EH (cell line): ENCODE results near the gene CNNM2.
"Not testable (repeated sequence)": the region's sequence is repeated elsewhere in the genome, so short reads cannot be mapped to it uniquely, and the experiment has no call there.

Experiments used
- DNase-seq: peaks from one replicate; pipeline ENCODE4 v3.0.0-alpha.2; 2015; ENCODE audit warnings: low read depth

The CNNM2 gene

DNA sequence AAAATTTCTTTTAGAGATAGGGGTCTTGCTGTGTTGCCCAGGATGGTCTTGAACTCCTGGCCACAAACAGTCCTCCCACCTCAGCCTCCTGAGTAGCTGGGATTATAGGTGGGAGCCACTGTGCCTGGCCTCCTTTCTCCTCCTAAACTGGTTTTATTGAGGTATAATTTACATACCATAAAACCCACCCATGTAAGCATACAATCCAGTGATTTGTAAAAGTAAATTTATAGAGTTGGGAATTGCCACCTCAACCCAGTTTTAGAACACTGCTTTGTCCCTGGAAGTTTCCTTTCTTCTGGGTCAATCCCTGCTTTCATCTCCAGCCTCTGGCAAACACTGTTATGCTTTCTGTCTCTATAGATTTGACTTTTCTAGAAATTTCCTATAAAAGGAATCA is 49.0 kb downstream of the CNNM2 start:
- no peak for DNase-seq

DNA sequence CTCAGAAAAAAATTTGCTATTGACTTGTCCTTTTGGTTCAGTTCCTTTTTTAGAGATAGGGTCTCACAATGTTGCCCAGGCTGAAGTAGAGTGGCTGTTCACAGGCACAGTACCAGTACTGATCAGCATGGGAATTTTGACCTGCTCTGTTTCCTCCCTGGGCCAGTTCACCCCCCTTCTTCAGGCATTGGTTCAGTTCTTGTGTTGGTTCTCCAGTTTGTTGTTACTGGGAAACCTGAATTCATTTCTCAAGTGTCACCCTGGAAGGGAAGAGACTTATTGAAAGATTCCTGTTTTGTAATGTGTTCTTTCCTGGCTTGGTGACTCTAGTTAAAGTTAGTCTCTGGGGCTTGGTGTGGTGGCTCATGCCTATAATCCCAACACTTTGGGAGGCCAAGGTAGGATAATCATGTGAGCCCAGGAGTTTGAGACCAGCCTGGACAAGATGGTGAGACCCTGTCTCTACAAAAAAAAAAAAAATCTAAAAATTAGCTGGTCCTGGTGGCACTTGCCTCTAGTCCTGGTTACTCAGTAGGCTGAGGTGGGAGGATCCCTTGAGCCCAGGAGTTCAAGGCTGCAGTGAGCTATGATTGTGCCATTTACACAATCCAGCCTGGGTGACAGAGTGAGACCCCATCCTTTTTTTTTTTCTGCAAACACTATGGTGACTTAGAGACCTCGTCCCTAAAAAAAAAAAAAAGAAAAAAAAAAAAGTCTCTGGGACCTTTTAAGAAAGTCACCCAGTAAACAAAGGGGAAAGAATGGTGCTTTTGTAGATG is 52.7 kb downstream of the CNNM2 start:
- DNase-seq, result peak; percentile 47

DNA sequence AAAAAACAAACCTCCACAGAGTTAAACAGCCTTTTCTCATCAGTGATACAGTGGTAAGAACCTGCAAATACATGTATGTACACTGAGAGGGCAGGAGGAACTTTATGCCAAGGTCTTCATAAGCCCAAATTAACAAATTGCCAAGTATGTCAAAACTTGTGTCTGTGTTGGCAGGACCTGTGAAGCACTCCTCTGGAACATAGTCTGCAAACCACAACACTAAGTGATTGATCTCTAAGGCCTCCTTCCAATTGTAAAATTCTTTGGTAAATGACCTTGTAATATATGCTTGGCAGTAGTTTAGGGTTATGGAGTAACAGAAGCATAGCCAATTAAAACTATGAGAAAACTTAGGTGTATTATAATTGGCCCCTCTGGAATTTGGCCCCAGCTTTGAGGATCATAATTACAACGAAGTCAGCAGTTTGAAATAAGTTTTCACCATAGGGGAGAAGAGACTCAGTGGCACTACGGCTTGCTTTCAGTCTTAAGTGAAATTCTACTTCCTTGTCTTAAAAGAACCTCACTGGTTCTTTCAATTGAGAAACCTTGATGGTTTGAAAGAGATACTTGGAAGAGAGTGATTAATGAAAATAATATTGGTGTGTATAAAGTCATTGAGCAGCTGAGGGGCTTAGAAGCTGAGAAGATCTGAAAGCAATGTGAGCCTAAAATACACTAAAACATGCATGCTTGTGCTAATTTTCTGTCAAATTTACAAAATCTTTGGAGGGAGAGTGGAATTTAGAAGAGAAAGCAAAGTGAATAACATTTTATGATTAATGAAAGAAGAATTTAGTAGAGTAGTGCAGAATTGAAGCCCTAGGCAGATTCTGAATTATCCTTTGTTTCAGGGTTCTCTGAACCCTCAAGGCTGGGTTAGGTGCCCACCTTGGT is 57.6 kb downstream of the CNNM2 start:
- peak; percentile 51 for DNase-seq

GRCh38 chr10:102976380-102976726 is 58.3 kb downstream of the CNNM2 start:
- DNase-seq, result not testable (repeated sequence)

DNA sequence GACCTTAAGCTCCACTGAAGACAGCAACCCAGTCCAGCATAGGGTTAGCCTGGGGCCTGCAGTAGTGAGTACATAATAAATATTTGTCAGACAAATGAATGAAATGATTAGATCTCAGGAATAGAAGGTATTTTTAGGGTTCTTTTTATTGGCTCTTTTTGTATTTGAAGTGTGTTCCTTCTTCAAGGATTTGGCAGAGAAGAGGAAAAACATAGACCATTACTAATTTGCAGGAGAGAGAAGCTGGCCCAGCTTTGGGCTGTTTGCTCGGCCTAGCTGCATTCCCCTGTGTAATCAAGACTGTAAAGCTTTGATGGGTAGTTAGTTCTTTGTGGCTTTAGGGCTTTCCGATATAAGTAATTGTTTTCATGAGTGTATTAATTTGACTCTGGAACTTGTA is 64.2 kb downstream of the CNNM2 start:
- no peak for DNase-seq

DNA sequence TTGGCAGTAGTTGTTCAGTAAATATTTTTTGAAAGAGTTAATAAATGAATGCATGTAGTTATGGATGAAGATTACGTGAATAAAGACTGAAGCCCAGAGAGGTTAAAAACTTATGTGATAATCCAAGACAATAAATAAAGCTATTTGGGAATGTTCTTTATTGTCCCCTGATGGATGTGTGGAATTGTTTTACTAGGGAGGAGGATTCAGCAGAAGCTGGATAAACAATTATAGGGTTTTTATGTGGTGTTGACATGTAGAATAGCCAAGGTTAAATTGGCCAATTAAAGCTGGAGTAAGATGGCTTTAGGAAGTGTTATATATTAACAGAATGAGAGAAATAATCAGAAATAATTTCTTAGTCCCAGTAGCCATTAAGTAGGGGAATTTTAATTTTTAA is 66.0 kb downstream of the CNNM2 start:
- no peak for DNase-seq

GRCh38 chr10:102985811-102986210 is 67.7 kb downstream of the CNNM2 start:
- no peak for DNase-seq

DNA sequence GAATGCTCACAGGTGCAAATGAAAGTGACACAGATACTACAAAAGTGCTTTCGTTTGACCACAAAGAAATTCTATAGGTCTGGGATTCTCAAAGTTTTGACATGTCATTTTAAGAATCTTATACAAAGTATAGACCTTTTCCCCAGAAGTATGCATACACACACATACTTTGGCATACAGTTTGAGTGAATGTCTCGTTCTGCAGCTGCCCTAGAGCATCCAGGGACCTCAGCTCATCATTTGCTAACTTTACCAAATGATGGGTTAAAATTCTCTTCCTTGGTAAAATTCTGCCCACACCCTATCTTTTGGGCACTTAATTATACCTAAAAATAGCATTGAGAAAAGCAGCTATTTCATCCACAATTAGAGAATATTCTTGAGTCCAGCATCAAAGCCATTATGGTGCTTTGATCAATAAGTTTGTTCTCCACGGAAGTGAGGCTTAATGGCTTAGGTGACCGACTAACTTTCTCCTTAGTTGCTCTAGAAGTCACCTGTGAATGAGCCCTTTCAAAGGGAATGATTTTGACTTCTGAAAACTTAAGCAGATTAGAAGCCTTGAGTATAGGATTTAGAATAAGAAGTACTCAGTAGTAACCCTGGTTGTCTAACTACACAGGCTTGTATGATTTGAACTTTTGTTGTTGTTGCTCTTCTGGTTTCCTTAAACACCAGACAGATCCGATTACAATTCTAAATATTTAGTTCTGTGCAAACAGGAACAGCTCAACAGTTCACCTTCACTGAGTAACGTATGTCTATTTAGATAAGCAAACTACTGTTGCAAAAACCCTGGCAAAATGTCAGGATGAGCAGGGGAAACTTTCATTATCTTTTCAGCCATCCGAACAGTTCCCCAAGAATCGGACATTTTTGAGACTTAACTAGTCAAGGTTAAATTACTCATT is 70.6 kb downstream of the CNNM2 start:
- DNase-seq, result peak; percentile 51

- no peak for DNase-seq
Measured at GRCh38 chr10:102994531-102995295, 76.6 kb downstream of the CNNM2 start.

DNA sequence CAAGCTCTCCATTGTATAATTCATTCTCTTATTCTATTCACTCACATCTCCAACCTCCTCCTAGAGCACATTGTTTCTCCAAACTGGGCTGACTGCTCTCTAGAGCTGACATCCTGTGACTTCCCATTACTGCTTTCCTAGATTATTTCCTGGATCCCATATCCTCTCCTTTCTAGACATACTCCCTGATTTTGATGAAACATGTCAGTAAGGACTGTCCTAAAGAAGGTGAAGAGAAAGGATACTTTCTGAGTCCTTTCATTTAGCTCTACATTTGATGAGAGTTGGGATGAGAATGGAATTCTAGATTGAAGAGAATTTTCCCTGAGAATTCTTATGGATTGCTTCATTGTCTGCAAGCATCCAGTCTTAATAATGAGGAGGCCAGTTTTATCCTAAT is 78.8 kb downstream of the CNNM2 start:
- no peak for DNase-seq

- no peak for DNase-seq
Measured at GRCh38 chr10:102997998-102998397, 79.9 kb downstream of the CNNM2 start.

GRCh38 chr10:102998399-102998907 is 80.4 kb downstream of the CNNM2 start:
- DNase-seq, result no peak

GRCh38 chr10:103000050-103000449 is 82.0 kb downstream of the CNNM2 start:
- DNase-seq, result not testable (repeated sequence)

DNA sequence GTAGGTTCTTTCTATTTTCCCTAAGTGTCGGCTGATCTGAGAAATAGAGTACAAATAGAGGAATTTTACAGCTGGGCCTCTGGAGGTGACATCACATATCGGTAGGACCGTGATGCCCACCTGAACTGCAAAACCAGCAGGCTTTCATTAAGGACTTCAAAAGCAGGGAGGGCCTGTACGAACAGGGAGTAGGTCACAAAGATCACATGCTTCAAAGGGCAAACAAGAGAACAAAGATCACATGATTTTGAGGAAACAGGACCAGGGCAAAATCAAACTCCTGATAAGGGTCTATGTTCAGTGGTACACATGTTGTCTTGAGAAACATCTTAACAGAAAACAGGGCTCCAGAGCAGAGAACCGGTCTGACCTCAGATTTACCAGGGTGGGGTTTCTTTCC is 88.9 kb downstream of the CNNM2 start:
- no peak for DNase-seq

DNA sequence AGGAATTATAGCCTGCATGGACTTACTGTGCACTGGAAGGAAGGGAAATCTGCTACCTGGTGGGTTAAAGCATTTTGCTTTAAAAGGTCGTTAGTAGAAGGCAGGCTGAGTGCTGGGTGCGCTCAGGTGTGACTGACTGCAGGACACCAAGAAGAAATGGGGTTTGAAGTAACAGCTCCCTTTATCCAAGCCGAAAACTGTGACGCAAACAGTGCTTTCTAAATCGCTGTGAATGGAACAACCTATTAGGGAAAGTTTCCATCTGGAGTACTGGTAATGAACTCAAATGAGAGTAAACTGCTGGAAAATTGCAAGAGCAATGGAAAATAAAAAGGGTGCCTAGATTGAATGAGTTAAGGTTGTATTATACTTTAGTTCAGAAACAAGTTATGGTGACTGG is 95.3 kb downstream of the CNNM2 start:
- DNase-seq, result no peak

GRCh38 chr10:103019425-103019824 is 101.3 kb downstream of the CNNM2 start:
- DNase-seq, result no peak

- DNase-seq, result no peak
Measured at GRCh38 chr10:103021150-103021899, 103.2 kb downstream of the CNNM2 start.

DNA sequence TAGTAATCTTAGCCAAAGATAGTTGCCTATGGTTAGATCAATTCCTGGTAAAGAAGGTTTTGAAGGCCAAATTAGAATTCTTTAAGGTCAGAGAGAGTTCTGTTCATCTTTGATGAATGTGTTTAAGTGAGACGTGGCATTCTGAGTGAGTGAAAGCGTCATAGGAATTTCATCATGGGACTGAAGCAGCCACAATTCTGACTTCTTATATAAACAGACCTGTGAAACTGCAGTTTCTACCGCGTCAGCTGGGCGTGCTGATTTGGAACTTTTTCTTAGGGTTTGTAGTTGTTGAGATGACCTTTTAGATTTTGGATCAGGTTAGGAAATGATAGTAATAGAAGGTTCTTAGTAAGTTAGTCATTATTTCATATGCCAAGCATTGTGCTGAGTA is 103.8 kb downstream of the CNNM2 start:
- DNase-seq, result peak; percentile 64

- DNase-seq, result no peak
Measured at GRCh38 chr10:103025696-103026095, 107.6 kb downstream of the CNNM2 start.

DNA sequence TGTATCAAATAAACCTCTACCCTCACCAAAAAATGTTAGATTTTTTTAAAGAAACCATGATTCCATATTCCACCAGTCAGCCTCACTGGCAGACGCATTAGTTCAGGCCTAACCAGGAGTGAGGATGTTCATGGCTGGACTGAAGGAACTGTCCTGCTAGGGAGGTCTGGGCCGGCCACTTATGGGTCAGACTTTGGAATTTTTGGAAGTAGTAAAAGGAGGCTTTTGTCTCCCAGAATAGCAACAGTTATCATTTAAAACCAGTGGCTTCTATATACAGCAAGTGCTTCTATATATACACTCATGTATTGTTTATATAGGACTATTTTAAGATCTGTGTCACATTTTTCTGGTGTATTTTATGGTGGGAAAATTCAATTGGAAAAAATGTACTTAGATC is 120.5 kb downstream of the CNNM2 start:
- peak; percentile 94 for DNase-seq

GRCh38 chr10:103040418-103040817 is 122.3 kb downstream of the CNNM2 start:
- peak; percentile 96 for DNase-seq
